ENCODE measurements around the gene INO80.

The INO80 gene

GRCh38 chr15:40932156-40932555 is 183.9 kb downstream of the INO80 start:
- H4K20me1 ChIP-seq (ENCODE audit: insufficient read depth): no peaks in the 10 kb centered on the region
- H3K4me2 ChIP-seq: no peak overlapping the region
- H3K79me2 ChIP-seq (ENCODE audit: insufficient read depth, low read depth): no peaks in the 10 kb centered on the region
- peaks cover 25% of the 10 kb centered on the region for H3K27me3 ChIP-seq (ENCODE audit: insufficient read depth, low read depth)
- TF ChIP-seq CTCF (conservative IDR thresholded peaks at IDR 0.05; ENCODE audit: low read depth, low read length): no peak
- no peak overlapping the region for H3K27ac ChIP-seq
- H3K9ac ChIP-seq: no peak overlapping the region
- no peak overlapping the region for H3K4me3 ChIP-seq (IDR thresholded peaks at IDR 0.05; ENCODE audit: insufficient read depth, low read depth, low read length)
- peaks cover 25% of the 10 kb centered on the region for H3K4me1 ChIP-seq (ENCODE audit: low read depth, poor library complexity, severe bottlenecking)
- no peaks in the 10 kb centered on the region for H3K36me3 ChIP-seq (ENCODE audit: insufficient read depth)
- H2AFZ ChIP-seq (ENCODE audit: low read depth): no peak overlapping the region

- Histone ChIP-seq H2AFZ (ENCODE audit: low read depth) (no peak overlapping the region), H3K4me3 (IDR thresholded peaks at IDR 0.05; ENCODE audit: insufficient read depth, low read depth, low read length) (no peak overlapping the region), H3K79me2 (ENCODE audit: insufficient read depth, low read depth) (no peaks in the 10 kb centered on the region), H3K9ac (no peak overlapping the region), H3K27ac (no peak overlapping the region), H3K36me3 (ENCODE audit: insufficient read depth) (no peaks in the 10 kb centered on the region), H3K27me3 (ENCODE audit: insufficient read depth, low read depth) (peaks cover 28% of the 10 kb centered on the region), H3K4me1 (ENCODE audit: low read depth, poor library complexity, severe bottlenecking) (peaks cover 25% of the 10 kb centered on the region), H3K4me2 (peak overlapping the region; percentile 94; the same call in 1 of the 2 replicates), H4K20me1 (ENCODE audit: insufficient read depth) (no peaks in the 10 kb centered on the region)
- TF ChIP-seq CTCF (conservative IDR thresholded peaks at IDR 0.05; ENCODE audit: low read depth, low read length): no peak
Measured at GRCh38 chr15:40931300-40932142, 184.6 kb downstream of the INO80 start.

GRCh38 chr15:40930430-40931299 is 185.4 kb downstream of the INO80 start:
- peak; percentile 58 for TF ChIP-seq CTCF (conservative IDR thresholded peaks at IDR 0.05; ENCODE audit: low read depth, low read length)
- H3K36me3 ChIP-seq (ENCODE audit: insufficient read depth): no peaks in the 10 kb centered on the region
- peaks cover 28% of the 10 kb centered on the region for H3K27me3 ChIP-seq (ENCODE audit: insufficient read depth, low read depth)
- peaks cover 25% of the 10 kb centered on the region for H3K4me1 ChIP-seq (ENCODE audit: low read depth, poor library complexity, severe bottlenecking)
- no peak overlapping the region for H3K27ac ChIP-seq
- no peaks in the 10 kb centered on the region for H3K79me2 ChIP-seq (ENCODE audit: insufficient read depth, low read depth)
- H3K9ac ChIP-seq: no peak overlapping the region
- H4K20me1 ChIP-seq (ENCODE audit: insufficient read depth): no peaks in the 10 kb centered on the region
- no peak overlapping the region for H2AFZ ChIP-seq (ENCODE audit: low read depth)
- no peak overlapping the region for H3K4me3 ChIP-seq (IDR thresholded peaks at IDR 0.05; ENCODE audit: insufficient read depth, low read depth, low read length)
- peak overlapping the region; percentile 94 for H3K4me2 ChIP-seq

GRCh38 chr15:40929660-40930429 is 186.2 kb downstream of the INO80 start:
- peak overlapping the region; percentile 94 for H3K4me2 ChIP-seq
- peaks cover 28% of the 10 kb centered on the region for H3K27me3 ChIP-seq (ENCODE audit: insufficient read depth, low read depth)
- TF ChIP-seq CTCF (conservative IDR thresholded peaks at IDR 0.05; ENCODE audit: low read depth, low read length): no peak
- no peak overlapping the region; the same call in 1 of the 2 replicates for H3K9ac ChIP-seq
- H3K79me2 ChIP-seq (ENCODE audit: insufficient read depth, low read depth): no peaks in the 10 kb centered on the region
- H3K4me3 ChIP-seq (IDR thresholded peaks at IDR 0.05; ENCODE audit: insufficient read depth, low read depth, low read length): no peak overlapping the region
- no peak overlapping the region for H3K27ac ChIP-seq
- peak overlapping the region; percentile 96 for H2AFZ ChIP-seq (ENCODE audit: low read depth)
- no peaks in the 10 kb centered on the region for H3K36me3 ChIP-seq (ENCODE audit: insufficient read depth)
- H3K4me1 ChIP-seq (ENCODE audit: low read depth, poor library complexity, severe bottlenecking): peaks cover 25% of the 10 kb centered on the region
- no peaks in the 10 kb centered on the region for H4K20me1 ChIP-seq (ENCODE audit: insufficient read depth)

All from KMS-11 (cell line).